ENCODE data around the gene MC1R.
"Not testable (repeated sequence)": the region's sequence is repeated elsewhere in the genome, so short reads cannot be mapped to it uniquely, and the experiment has no call there.

Gene MC1R

GRCh38 chr16:89958596-89958995 lies 39.9 kb downstream of the MC1R start:
- no peak for DNase-seq (ENCODE audit: low read depth, low spot score)

- DNase-seq (ENCODE audit: low read depth, low spot score) = no peak
Observed at GRCh38 chr16:89960966-89961365, 42.3 kb downstream of the MC1R start.

DNA sequence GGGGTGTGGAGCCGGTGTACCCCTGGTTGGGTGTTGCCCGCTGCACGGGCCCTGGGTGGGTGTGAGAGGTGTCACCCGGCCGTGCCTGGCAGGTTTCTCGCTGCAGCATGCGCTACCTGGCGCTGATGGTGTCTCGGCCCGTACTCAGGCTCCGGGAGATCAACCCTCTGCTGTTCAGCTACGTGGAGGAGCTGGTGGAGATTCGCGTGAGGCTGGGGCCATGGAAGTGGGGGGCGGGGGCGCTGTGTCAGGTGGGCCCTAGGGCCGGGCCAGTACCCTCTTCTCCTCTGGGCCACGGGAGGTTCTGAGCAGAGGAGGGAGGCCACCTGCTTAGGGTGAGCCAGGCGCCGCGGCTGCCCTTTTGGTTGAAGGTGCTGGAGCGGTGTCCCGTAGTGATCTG lies 43.3 kb downstream of the MC1R start:
- no peak for DNase-seq (ENCODE audit: low read depth, low spot score)

DNA sequence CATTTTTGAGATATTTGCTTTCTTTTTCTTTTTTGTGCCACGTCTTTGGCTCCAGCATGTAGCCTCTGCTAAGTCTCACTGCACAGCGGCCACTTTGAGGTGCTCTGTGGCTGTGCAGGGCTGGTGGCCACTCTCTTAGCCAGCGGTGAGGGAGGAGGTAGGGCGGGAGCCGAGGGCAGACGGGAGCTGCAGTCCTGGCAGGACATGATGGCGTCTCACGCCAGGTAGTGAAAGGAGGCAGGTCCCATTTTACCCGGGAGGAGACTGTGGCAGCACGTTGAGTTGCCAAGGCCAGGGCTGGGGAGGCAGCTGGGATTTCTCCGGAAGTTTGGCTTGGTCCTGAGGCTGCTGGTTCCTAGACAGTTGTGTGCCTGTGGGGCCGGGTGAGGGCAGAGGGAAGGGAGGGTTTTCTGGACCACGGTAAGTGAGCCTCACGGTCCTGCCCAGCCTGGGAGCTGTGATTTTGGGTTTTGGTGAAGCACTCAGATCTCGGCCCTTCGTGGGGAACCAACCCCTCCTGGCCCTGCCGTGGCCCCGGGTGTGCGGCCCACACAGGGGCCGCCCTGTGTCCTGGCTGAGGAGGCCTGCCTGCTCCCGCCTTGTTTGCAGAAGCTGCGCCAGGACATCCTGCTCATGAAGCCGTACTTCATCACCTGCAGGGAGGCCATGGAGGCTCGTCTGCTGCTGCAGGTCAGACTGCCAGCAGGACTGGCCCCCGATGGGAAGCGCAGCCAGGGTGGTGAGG lies 44.3 kb downstream of the MC1R start:
- no peak for DNase-seq (ENCODE audit: low read depth, low spot score)

GRCh38 chr16:89964201-89964600 lies 45.5 kb downstream of the MC1R start:
- DNase-seq (ENCODE audit: low read depth, low spot score) = no peak

- no peak for DNase-seq (ENCODE audit: low read depth, low spot score)
Observed at GRCh38 chr16:89965447-89966225, 47.0 kb downstream of the MC1R start.

DNA sequence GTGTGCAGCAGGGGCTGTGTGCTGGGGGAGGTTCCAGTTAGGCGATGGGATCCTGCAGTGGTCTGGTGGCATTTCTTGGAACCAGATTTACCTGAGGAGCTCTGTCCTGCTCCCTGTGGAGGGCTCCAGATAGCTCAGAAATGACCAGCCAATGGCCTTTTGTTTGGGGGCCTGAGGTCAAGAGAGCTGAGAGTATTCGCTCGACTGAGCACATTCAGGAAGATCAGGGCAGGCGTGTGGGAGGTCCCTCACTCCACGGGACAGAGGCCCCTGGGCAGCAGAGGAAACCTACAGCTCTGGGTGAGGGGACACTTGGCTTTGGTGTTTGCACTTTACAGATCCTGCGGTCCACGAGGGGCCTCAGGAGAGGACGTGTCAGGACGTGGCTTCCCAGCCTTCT lies 48.1 kb downstream of the MC1R start:
- DNase-seq (ENCODE audit: low read depth, low spot score) = no peak

DNA sequence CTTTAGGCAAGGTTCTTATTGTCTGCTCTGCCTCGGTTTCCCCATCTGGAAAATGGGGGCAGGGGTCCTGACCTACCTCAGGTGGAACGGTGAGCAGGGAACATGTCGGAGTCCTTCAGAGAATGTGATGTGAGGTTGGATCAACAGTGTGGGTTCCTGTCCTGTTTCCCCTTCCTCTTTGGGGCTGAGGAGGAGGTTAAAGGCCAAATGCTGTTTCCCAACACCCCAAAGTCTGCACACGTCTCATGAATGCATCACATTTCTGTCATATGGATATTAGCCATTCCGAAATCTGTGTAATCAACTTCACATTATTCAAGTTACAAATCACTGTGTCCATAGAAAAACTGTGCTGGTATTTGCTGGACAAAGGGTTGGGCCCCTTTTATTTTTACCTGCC lies 48.8 kb downstream of the MC1R start:
- not testable (repeated sequence) for DNase-seq (ENCODE audit: low read depth, low spot score)

- not testable (repeated sequence) for DNase-seq (ENCODE audit: low read depth, low spot score)
Observed at GRCh38 chr16:89968074-89968473, 49.4 kb downstream of the MC1R start.

DNA sequence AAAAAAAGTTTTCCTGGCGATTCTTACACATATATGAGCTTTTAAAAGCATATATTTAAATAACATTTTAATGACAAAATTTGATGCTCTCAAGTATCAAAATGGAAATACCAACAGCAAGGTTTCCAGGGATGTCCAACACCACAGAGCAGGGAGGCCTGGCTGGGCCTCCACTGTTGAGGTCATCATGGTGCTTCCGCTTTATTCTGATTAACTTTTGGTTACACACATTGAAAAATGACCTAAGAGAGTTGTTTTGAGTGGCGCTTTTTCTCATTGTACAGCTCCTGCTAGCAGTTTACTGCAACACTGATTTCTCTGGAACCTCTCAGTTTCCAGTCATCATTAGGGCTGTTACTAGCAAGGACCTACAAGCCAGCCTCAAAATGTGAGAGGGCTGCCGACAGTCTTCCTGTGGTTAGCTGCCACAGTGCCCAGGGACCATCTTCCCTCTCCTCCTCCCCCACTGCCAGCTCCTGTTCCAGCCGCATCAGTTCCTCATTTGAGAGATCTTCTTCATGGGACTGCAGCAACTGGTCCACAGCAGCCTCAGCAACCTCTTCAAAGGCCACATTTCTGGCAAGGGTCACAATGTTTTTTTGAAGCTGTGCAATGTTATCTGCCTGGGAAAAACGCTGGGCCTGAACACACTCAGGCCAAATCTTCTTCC lies 51.2 kb downstream of the MC1R start:
- no peak for DNase-seq (ENCODE audit: low read depth, low spot score)

Data from astrocyte of the hippocampus (primary cell).